Measurements from ENCODE around the gene SHH.

GRCh38 chr7:155809332-155809946, 2.8 kb downstream of the SHH start:
- TF ChIP-seq FOSL1 (CRISPR knock-in tag; IDR thresholded peaks at IDR 0.05; ENCODE audit: borderline replicate concordance) (0 out of 2 replicates have a peak, but pooled peaks have one; percentile 1), FOXK1 (CRISPR knock-in tag; IDR thresholded peaks at IDR 0.05; ENCODE audit: borderline replicate concordance, low read depth) (no peak), HMG20A (CRISPR knock-in tag; IDR thresholded peaks at IDR 0.05; ENCODE audit: borderline replicate concordance) (no peak), ZNF510 (CRISPR knock-in tag; IDR thresholded peaks at IDR 0.05; ENCODE audit: low read depth) (no peak), ZMAT3 (CRISPR knock-in tag; conservative IDR thresholded peaks at IDR 0.05) (no peak; the same call in 1 of the 2 replicates), SP2 (CRISPR knock-in tag; IDR thresholded peaks at IDR 0.05) (no peak), ESRRA (CRISPR knock-in tag; IDR thresholded peaks at IDR 0.05; ENCODE audit: low read depth) (no peak), PCBP2 (optimal IDR thresholded peaks at IDR 0.05; ENCODE audit: low read depth, low read length, poor library complexity, severe bottlenecking) (no peak), CTCF (CRISPR knock-in tag; IDR thresholded peaks at IDR 0.05) (no peak), MAX (IDR thresholded peaks at IDR 0.05) (no peak), NR3C1 (CRISPR knock-in tag; IDR thresholded peaks at IDR 0.05) (no peak), PCBP1 (IDR thresholded peaks at IDR 0.05; ENCODE audit: borderline replicate concordance, low read depth, low read length) (0 out of 2 replicates have a peak, but pooled peaks have one; percentile 14)
- TF ChIP-seq, protein P1, sequence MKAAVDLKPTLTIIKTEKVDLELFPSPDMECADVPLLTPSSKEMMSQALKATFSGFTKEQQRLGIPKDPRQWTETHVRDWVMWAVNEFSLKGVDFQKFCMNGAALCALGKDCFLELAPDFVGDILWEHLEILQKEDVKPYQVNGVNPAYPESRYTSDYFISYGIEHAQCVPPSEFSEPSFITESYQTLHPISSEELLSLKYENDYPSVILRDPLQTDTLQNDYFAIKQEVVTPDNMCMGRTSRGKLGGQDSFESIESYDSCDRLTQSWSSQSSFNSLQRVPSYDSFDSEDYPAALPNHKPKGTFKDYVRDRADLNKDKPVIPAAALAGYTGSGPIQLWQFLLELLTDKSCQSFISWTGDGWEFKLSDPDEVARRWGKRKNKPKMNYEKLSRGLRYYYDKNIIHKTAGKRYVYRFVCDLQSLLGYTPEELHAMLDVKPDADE (CRISPR knock-in tag; IDR thresholded peaks at IDR 0.05): no peak; the same call in 1 of the 2 replicates

All from HepG2 (cell line).